GM18909 (cell line): Measurements from ENCODE around the gene LRRK1.
A peak's percentile ranks its signal among the peaks of the same experiment; 100 is the strongest.
"Not testable (repeated sequence)": the region's sequence is repeated elsewhere in the genome, so short reads cannot be mapped to it uniquely, and the experiment has no call there.

Source experiments
- ATAC-seq: cut with Tn5 transposase; IDR thresholded peaks from one replicate; pipeline ENCODE4 v1.9.1; 2021; ENCODE audit warnings: mild to moderate bottlenecking; ENCODE audit not compliant: unreplicated experiment, poor library complexity

The LRRK1 gene

GRCh38 chr15:101086394-101087171, 167.4 kb downstream of the LRRK1 start:
- ATAC-seq, result no peak

- ATAC-seq, result no peak
Measured at GRCh38 chr15:101087172-101087769, 168.1 kb downstream of the LRRK1 start.

- ATAC-seq, result peak; percentile 12
Measured at GRCh38 chr15:101088271-101088670, 169.1 kb downstream of the LRRK1 start.

- ATAC-seq, result peak; percentile 86
Measured at GRCh38 chr15:101088788-101089578, 169.8 kb downstream of the LRRK1 start.

- no peak for ATAC-seq
Measured at GRCh38 chr15:101089579-101090427, 170.6 kb downstream of the LRRK1 start.

- ATAC-seq, result no peak
Measured at GRCh38 chr15:101090428-101090790, 171.3 kb downstream of the LRRK1 start.

GRCh38 chr15:101091080-101092017, 172.2 kb downstream of the LRRK1 start:
- no peak for ATAC-seq

GRCh38 chr15:101092156-101092866, 173.2 kb downstream of the LRRK1 start:
- no peak for ATAC-seq

GRCh38 chr15:101092867-101093202, 173.7 kb downstream of the LRRK1 start:
- no peak for ATAC-seq

GRCh38 chr15:101093958-101094357, 174.8 kb downstream of the LRRK1 start:
- ATAC-seq, result no peak

GRCh38 chr15:101095796-101096406, 176.7 kb downstream of the LRRK1 start:
- not testable (repeated sequence) for ATAC-seq

GRCh38 chr15:101097111-101097510, 178.0 kb downstream of the LRRK1 start:
- no peak for ATAC-seq

- no peak for ATAC-seq
Measured at GRCh38 chr15:101099183-101099582, 180.0 kb downstream of the LRRK1 start.

- ATAC-seq, result no peak
Measured at GRCh38 chr15:101100118-101100517, 181.0 kb downstream of the LRRK1 start.

- no peak for ATAC-seq
Measured at GRCh38 chr15:101100593-101101442, 181.7 kb downstream of the LRRK1 start.

GRCh38 chr15:101101676-101102075, 182.5 kb downstream of the LRRK1 start:
- ATAC-seq, result no peak

- ATAC-seq, result no peak
Measured at GRCh38 chr15:101102746-101103145, 183.6 kb downstream of the LRRK1 start.
